K562 (cell line): ENCODE data around the gene OPCML. TPM values are rescaled to one million over a fixed set of nuclear protein-coding genes. Genes with fewer than 3 reads are reported as not detected.

Experiments used
- ATAC-seq: fragments of 200-7000 bp; cut with Tn5 transposase; 3 replicates; pipeline ENCODE4 v1.9.1; 2020; ENCODE audit warnings: moderate library complexity
- BruUV-seq: library from RNA; stranded (reverse); fragments of 400-500 nt; replicated peaks from 2 replicates; lab custom pipeline; 2021; lab: Mats Ljungman, UMichigan
- CTCF ChIA-PET: fragments of 300-600 bp; formaldehyde crosslinking; extraction: SDS; loops from one replicate; lab custom pipeline; 2021; ENCODE audit warnings: low intra/inter-chr PET ratio; lab: Yijun Ruan, JAX
- POLR2A ChIA-PET: fragments of 300-600, 350-650 bp; sonication (Branson Sonifier 250); formaldehyde crosslinking; extraction: SDS; loops from one replicate; lab custom pipeline; 2021; ENCODE audit warnings: antibody characterized with exemption, inconsistent platforms; lab: Yijun Ruan, JAX
- DNase-seq, 4 experiments: peaks; one replicate each; pipeline versions ENCODE4 v3.0.0 to v3.0.0-alpha.2; 2011 to 2018; ENCODE audit warnings: low spot score in 3 of 4, mixed read lengths in 3 of 4; ENCODE audit errors: extremely low read depth in 1 of 4
- FAIRE-seq: peaks from 2 replicates; lab custom pipeline; 2011; peaks lifted over from hg19 to GRCh38; lab: Jason Lieb, UNC
- H2AFZ ChIP-seq: 2 replicates; pipeline ENCODE4 v1.6.0; 2011; ENCODE audit warnings: low read depth, low read length, control low read depth, inconsistent platforms
- H3K27ac ChIP-seq: fragments of 200-600 bp; 3 replicates; pipeline ENCODE4 v1.8.0; 2011; ENCODE audit warnings: low read depth, mild to moderate bottlenecking, control low read depth, inconsistent platforms, low read length, moderate library complexity, mixed read lengths; ENCODE audit errors: extremely low read depth
- H3K27me3 ChIP-seq, 2 experiments: fragments of 300-600 bp in 1 of 2; 2 replicates in 1 of 2; 3 replicates in 1 of 2; pipeline versions ENCODE4 v1.6.0 to v1.8.0; 2011; ENCODE audit warnings: inconsistent platforms in 2 of 2, low read length in 2 of 2, mild to moderate bottlenecking in 1 of 2, mixed read lengths in 1 of 2, moderate library complexity in 1 of 2; ENCODE audit not compliant: control insufficient read depth in 2 of 2, insufficient read depth in 2 of 2
- H3K36me3 ChIP-seq: fragments of 300-600 bp; 3 replicates; pipeline ENCODE4 v1.8.0; 2011; ENCODE audit warnings: mild to moderate bottlenecking, low read length, inconsistent platforms; ENCODE audit not compliant: control insufficient read depth, insufficient read depth
- H3K4me1 ChIP-seq, 2 experiments: fragments of 200-600 bp in 1 of 2; replicated peaks in 1 of 2; 2 replicates in 1 of 2; 3 replicates in 1 of 2; pipeline versions ENCODE4 v1.5.1 to v1.8.0; 2011; ENCODE audit warnings: inconsistent platforms in 2 of 2, low read length in 2 of 2, mild to moderate bottlenecking in 1 of 2, mixed read lengths in 1 of 2, moderate library complexity in 1 of 2; ENCODE audit not compliant: control insufficient read depth in 2 of 2, insufficient read depth in 2 of 2
- H3K4me2 ChIP-seq: 2 replicates; pipeline ENCODE4 v1.6.1; 2011; ENCODE audit warnings: low read length, control low read depth, inconsistent platforms, mixed read lengths; ENCODE audit not compliant: insufficient read depth
- H3K4me3 ChIP-seq: fragments of 200-600 bp; sonication (generic), shearing (Covaris generic); 2 replicates; pipeline ENCODE4 v1.5.1; 2016; ENCODE audit warnings: control low read depth, inconsistent platforms
- H3K79me2 ChIP-seq: fragments of 200-600 bp; 3 replicates; pipeline ENCODE4 v1.8.0; 2011; ENCODE audit warnings: low read length, inconsistent platforms; ENCODE audit not compliant: control insufficient read depth, insufficient read depth
- H3K9ac ChIP-seq, 2 experiments: 2 replicates each; pipeline versions ENCODE4 v1.6.0 to v1.6.1; 2011; ENCODE audit warnings: low read depth in 2 of 2, low read length in 2 of 2, control low read depth in 1 of 2, inconsistent platforms in 1 of 2, mild to moderate bottlenecking in 1 of 2, mixed read lengths in 1 of 2; ENCODE audit not compliant: insufficient read depth in 1 of 2
- H3K9me1 ChIP-seq: one replicate; pipeline ENCODE4 v1.6.0; 2011; ENCODE audit warnings: inconsistent platforms, mild to moderate bottlenecking, low read length, moderate library complexity; ENCODE audit not compliant: control insufficient read depth, insufficient read depth
- H3K9me3 ChIP-seq: replicated peaks from 2 replicates; pipeline ENCODE4 v1.5.1; 2011; ENCODE audit warnings: low read depth, low read length, inconsistent platforms; ENCODE audit not compliant: control insufficient read depth, insufficient read depth
- H4K20me1 ChIP-seq: replicated peaks from 2 replicates; pipeline ENCODE4 v1.6.1; 2011; ENCODE audit warnings: low read length, inconsistent platforms, mixed read lengths; ENCODE audit not compliant: control insufficient read depth, insufficient read depth
- C11orf30 ChIP-seq: fragments of 450-650 bp; IDR thresholded peaks from 2 replicates; pipeline ENCODE4 v1.6.1; 2016; ENCODE audit warnings: low read depth, mild to moderate bottlenecking
- CBFA2T2 ChIP-seq: fragments of 450-650 bp; conservative IDR thresholded peaks from 2 replicates; pipeline ENCODE4 v1.6.1; 2017; ENCODE audit warnings: mild to moderate bottlenecking
- EP300 ChIP-seq: IDR thresholded peaks from 2 replicates; pipeline ENCODE4 v1.6.1; 2012; ENCODE audit warnings: low read length, improper control_type of control experiment
- FOXM1 ChIP-seq, 2 experiments: fragments of 450-650 bp in 1 of 2; sonication (generic) in 1 of 2; formaldehyde crosslinking in 1 of 2; IDR thresholded peaks; 2 replicates each; pipeline versions ENCODE4 v1.6.1 to v1.9.0; 2017 to 2022; ENCODE audit warnings: low read depth in 2 of 2, mild to moderate bottlenecking in 2 of 2, missing genetic modification reagents in 1 of 2, moderate library complexity in 1 of 2
- HDAC3 ChIP-seq: fragments of 450-650 bp; IDR thresholded peaks from 2 replicates; pipeline ENCODE4 v1.6.1; 2018; ENCODE audit warnings: borderline replicate concordance, mild to moderate bottlenecking, moderate library complexity; ENCODE audit not compliant: partially characterized antibody
- HNRNPLL ChIP-seq: fragments of 200-400 bp; formaldehyde crosslinking; IDR thresholded peaks from 2 replicates; pipeline ENCODE4 v1.6.1; 2017; ENCODE audit warnings: low read length, low read depth, mild to moderate bottlenecking; ENCODE audit not compliant: poor library complexity, severe bottlenecking
- SRSF1 ChIP-seq: fragments of 200-400 bp; formaldehyde crosslinking; IDR thresholded peaks from 2 replicates; pipeline ENCODE4 v1.6.1; 2017; ENCODE audit warnings: mild to moderate bottlenecking, low read depth, low read length, moderate library complexity
- ZNF764 ChIP-seq: fragments of 250-450 bp; sonication (Bioruptor Pico); IDR thresholded peaks from 2 replicates; pipeline ENCODE4 v1.4.0; 2020; ENCODE audit warnings: low read depth, mild to moderate bottlenecking, moderate library complexity
- WGBS: fragments of 100-300 bp; shearing (Covaris generic); methylation state at CpG from one replicate; pipeline ENCODE4 v1.1.6; 2016; ENCODE audit warnings: low coverage, mixed read lengths; ENCODE audit not compliant: insufficient coverage; ENCODE audit errors: missing lambda C conversion rate; 5-methylcytosine and 5-hydroxymethylcytosine counted together
- in situ Hi-C: fragments of 300-500 bp; cut with MboI; formaldehyde crosslinking; loops from 4 replicates; pipeline ENCODE4 v1.15.0; 2018; ENCODE audit warnings: inconsistent platforms, mixed read lengths
- intact Hi-C: fragments of 100-400 bp; cut with micrococcal nuclease; formaldehyde crosslinking; loops from 2 replicates; pipeline ENCODE4 v1.14.2; 2022
- polyA plus RNA-seq, 8 experiments: library from polyadenylated mRNA; depleted of rRNA in 4 of 8; stranded (reverse) in 5 of 8; unstranded in 3 of 8; fragments of >200 nt; fragmentation: Nextera tagmentation in 2 of 8; fragmentation: Illumina TruSeq in 1 of 8; extraction: Ambion mirVana in 2 of 8; extraction: Trizol in 1 of 8; gene quantifications; 2 replicates each; pipeline versions ENCODE4 v1.2.1 to v1.2.3, GENCODE V29; 2011 to 2014; ENCODE audit warnings: inconsistent platforms in 1 of 8, missing spikeins in 1 of 8
- total RNA-seq, 7 experiments: library from RNA; depleted of rRNA in 6 of 7; stranded (reverse); fragments of >200 nt in 6 of 7; fragmentation: Illumina TruSeq in 2 of 7; extraction: Trizol in 2 of 7; gene quantifications; 2 replicates each; pipeline versions ENCODE4 v1.2.1 to v1.2.3, GENCODE V29; 2011 to 2021; ENCODE audit warnings: low replicate concordance in 1 of 7
- TF ChIP-seq, protein P1 (sequence below): fragments of 200-800 bp; sonication (Bioruptor generic); IDR thresholded peaks from 2 replicates; pipeline ENCODE4 v1.6.1; 2017; ENCODE audit warnings: missing genetic modification characterization, missing compliant biosample characterization
- TF ChIP-seq, protein P2 (sequence below): sonication (generic); IDR thresholded peaks from 2 replicates; pipeline ENCODE4 v1.6.1; 2016
- TF ChIP-seq, protein P3 (sequence below), 2 experiments: fragments of 450-650 bp; formaldehyde crosslinking in 1 of 2; IDR thresholded peaks; 2 replicates each; pipeline versions ENCODE4 v1.4.0 to v1.6.1; 2014 to 2020; ENCODE audit warnings: mild to moderate bottlenecking in 2 of 2, borderline replicate concordance in 1 of 2, low read depth in 1 of 2

Gene OPCML
- total and polyA plus RNA-seq, 9 of the 15 experiments (the other 6 are each of a cell fraction or from before 2014, with no cell fraction given) = not detected

DNA sequence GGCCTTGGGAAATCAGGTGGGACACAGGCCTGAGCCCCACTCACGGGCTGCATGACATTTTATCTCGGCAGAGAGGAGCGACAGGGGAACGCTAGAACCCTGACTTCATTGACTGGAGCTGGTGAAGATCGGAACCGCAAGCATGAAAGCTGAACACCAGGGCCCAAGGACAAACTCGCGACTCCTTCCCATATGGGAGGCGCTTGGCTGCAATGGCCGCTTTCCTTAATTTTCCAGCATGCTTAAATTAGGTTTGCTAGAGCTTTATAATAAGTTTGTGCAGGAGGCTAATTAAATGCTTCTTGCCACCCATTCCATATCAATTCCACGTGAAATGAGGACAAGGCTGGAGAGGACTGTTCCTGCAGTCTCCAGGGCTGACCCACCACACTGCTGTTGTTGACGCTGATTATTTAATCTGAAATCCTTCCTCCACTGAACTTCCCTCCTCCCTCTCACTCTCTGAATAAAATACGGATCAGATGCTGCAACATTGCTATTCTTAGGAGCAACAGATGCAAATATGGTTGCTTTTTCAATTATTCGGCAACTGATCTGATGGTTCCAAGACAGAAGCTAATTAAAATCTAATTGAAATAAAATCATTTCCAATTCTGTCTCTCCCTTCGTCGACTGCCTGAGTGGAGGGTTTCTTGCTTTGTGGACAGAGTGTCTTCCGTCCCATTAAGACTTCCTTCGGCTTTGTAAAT, 692.9 kb downstream of the OPCML start:
- ChIA-PET POLR2A (no interaction called here), CTCF (no interaction called here)
- in situ Hi-C loops (no loop called here), intact Hi-C loops (no loop called here)
- no peaks in the 10 kb centered on the region for H3K27me3 ChIP-seq
- H3K9me1 ChIP-seq = no peaks in the 10 kb centered on the region
- no peaks in the 10 kb centered on the region for H3K9me3 ChIP-seq
- no peak overlapping the region for H2AFZ ChIP-seq
- H3K36me3 ChIP-seq = no peaks in the 10 kb centered on the region
- ATAC-seq (no peak), DNase-seq (no peak), FAIRE-seq (no peak)
- H3K4me2 ChIP-seq = no peak overlapping the region
- no peak overlapping the region for H3K27ac ChIP-seq
- no peaks in the 10 kb centered on the region for H4K20me1 ChIP-seq
- H3K4me3 ChIP-seq = no peak overlapping the region
- WGBS = 2% methylated on average over 18 of the region's 18 CpGs
- H3K9ac ChIP-seq = no peak overlapping the region
- H3K4me1 ChIP-seq = no peaks in the 10 kb centered on the region
- BruUV-seq = no TSS peak
- H3K79me2 ChIP-seq = no peaks in the 10 kb centered on the region
- TF ChIP-seq, protein P1, sequence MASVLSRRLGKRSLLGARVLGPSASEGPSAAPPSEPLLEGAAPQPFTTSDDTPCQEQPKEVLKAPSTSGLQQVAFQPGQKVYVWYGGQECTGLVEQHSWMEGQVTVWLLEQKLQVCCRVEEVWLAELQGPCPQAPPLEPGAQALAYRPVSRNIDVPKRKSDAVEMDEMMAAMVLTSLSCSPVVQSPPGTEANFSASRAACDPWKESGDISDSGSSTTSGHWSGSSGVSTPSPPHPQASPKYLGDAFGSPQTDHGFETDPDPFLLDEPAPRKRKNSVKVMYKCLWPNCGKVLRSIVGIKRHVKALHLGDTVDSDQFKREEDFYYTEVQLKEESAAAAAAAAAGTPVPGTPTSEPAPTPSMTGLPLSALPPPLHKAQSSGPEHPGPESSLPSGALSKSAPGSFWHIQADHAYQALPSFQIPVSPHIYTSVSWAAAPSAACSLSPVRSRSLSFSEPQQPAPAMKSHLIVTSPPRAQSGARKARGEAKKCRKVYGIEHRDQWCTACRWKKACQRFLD (CRISPR knock-in tag) = no peak
- no peak for TF ChIP-seq ZNF764 (CRISPR knock-in tag)
- TF ChIP-seq EP300 = no peak
- TF ChIP-seq, protein P2, sequence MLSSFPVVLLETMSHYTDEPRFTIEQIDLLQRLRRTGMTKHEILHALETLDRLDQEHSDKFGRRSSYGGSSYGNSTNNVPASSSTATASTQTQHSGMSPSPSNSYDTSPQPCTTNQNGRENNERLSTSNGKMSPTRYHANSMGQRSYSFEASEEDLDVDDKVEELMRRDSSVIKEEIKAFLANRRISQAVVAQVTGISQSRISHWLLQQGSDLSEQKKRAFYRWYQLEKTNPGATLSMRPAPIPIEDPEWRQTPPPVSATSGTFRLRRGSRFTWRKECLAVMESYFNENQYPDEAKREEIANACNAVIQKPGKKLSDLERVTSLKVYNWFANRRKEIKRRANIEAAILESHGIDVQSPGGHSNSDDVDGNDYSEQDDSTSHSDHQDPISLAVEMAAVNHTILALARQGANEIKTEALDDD = no peak
- no peak for TF ChIP-seq SRSF1
- TF ChIP-seq, protein P3, sequence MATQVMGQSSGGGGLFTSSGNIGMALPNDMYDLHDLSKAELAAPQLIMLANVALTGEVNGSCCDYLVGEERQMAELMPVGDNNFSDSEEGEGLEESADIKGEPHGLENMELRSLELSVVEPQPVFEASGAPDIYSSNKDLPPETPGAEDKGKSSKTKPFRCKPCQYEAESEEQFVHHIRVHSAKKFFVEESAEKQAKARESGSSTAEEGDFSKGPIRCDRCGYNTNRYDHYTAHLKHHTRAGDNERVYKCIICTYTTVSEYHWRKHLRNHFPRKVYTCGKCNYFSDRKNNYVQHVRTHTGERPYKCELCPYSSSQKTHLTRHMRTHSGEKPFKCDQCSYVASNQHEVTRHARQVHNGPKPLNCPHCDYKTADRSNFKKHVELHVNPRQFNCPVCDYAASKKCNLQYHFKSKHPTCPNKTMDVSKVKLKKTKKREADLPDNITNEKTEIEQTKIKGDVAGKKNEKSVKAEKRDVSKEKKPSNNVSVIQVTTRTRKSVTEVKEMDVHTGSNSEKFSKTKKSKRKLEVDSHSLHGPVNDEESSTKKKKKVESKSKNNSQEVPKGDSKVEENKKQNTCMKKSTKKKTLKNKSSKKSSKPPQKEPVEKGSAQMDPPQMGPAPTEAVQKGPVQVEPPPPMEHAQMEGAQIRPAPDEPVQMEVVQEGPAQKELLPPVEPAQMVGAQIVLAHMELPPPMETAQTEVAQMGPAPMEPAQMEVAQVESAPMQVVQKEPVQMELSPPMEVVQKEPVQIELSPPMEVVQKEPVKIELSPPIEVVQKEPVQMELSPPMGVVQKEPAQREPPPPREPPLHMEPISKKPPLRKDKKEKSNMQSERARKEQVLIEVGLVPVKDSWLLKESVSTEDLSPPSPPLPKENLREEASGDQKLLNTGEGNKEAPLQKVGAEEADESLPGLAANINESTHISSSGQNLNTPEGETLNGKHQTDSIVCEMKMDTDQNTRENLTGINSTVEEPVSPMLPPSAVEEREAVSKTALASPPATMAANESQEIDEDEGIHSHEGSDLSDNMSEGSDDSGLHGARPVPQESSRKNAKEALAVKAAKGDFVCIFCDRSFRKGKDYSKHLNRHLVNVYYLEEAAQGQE (IDR thresholded peaks at IDR 0.05; ENCODE audit: borderline replicate concordance) = no peak
- TF ChIP-seq, protein P3 (CRISPR knock-in tag; IDR thresholded peaks at IDR 0.05; ENCODE audit: low read depth) = no peak
- TF ChIP-seq FOXM1 (IDR thresholded peaks at IDR 0.05; ENCODE audit: low read depth) = no peak
- TF ChIP-seq FOXM1 (CRISPR knock-in tag; IDR thresholded peaks at IDR 0.05; ENCODE audit: low read depth) = no peak
- no peak for TF ChIP-seq C11orf30
- TF ChIP-seq HNRNPLL = no peak
- no peak for TF ChIP-seq CBFA2T2
- TF ChIP-seq HDAC3 = no peak
